22Rv1 (cell line): ENCODE data around the gene HFM1.

ENCODE experiments used
- CTCF ChIP-seq: fragments of 450-650 bp; IDR thresholded peaks from 2 replicates; pipeline ENCODE4 v1.5.1; 2017; ENCODE audit warnings: mild to moderate bottlenecking
- ZFX ChIP-seq: fragments of 450-650 bp; IDR thresholded peaks from 2 replicates; pipeline ENCODE4 v1.6.1; 2017; ENCODE audit warnings: antibody characterized with exemption, borderline replicate concordance

GRCh38 chr1:91398291-91398690 is 6.3 kb downstream of the HFM1 start:
- TF ChIP-seq CTCF: no peak
- TF ChIP-seq ZFX: no peak
